CMK (cell line): ENCODE data around the gene IFT27.

Experiments
- DNase-seq: peaks from one replicate; pipeline ENCODE4 v3.0.0-alpha.2; 2010; ENCODE audit warnings: low read depth

The IFT27 gene, protein sequence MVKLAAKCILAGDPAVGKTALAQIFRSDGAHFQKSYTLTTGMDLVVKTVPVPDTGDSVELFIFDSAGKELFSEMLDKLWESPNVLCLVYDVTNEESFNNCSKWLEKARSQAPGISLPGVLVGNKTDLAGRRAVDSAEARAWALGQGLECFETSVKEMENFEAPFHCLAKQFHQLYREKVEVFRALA

DNA sequence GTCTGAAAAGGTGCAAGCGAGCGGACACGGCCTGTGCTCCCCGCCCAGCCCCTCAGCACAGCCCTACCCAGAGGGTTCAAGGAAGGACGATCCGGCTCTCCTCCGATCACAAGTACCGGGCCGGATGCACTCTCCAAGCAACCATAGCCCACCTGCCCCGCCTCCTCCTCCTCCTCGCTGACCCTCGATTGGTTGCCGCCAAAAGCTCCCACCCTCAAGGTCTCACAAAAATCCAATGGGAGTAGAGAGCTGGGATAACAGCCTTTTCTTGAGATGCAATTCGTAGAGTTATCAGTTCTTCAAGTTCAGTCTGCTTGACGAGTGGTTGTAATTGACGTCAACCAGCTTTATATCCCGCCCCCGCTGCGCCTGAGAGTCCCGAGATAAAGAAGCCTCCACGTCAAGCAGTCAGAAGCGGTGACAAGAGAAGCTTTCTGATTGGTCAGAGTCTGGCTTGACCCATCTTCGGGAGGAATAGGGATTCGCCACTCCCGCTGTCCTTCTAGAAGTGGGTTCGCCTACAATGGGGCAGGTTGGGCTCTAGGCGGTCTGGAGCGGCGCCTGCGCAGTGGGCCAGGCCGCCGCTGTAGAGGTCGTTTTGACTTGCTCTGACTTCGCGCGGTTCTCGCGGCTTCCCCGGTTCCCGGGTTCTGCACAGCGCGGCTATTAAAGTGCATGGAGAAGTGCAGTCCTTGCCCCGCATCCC is at the start of gene IFT27:
Gene IFT27 (minus strand): TSS at position 156 of the 706 bp plus-strand sequence. CDS start 412 bp downstream, outside the sequence.
- DNase-seq, result peak; percentile 99

DNA sequence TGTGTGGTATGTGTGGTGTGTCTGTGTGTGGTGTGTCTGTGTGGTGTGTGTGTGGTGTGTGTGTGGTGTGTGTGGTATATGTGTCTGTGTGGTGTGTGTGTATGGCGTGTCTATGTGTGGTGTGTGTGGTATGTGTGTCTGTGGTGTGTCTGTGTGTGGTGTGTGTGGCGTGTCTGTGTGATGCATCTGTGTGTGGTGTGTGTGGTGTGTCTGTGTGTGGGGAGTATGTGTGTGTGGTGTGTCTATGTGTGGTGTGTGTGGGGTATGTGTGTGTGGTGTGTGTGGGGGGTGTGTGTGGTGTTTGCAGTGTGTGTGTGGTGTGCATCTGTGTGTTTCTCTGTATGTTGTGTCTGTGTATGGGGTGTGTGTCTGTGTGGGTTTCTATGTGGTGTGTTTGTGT is 48.7 kb upstream of the IFT27 start:
- DNase-seq, result no peak

DNA sequence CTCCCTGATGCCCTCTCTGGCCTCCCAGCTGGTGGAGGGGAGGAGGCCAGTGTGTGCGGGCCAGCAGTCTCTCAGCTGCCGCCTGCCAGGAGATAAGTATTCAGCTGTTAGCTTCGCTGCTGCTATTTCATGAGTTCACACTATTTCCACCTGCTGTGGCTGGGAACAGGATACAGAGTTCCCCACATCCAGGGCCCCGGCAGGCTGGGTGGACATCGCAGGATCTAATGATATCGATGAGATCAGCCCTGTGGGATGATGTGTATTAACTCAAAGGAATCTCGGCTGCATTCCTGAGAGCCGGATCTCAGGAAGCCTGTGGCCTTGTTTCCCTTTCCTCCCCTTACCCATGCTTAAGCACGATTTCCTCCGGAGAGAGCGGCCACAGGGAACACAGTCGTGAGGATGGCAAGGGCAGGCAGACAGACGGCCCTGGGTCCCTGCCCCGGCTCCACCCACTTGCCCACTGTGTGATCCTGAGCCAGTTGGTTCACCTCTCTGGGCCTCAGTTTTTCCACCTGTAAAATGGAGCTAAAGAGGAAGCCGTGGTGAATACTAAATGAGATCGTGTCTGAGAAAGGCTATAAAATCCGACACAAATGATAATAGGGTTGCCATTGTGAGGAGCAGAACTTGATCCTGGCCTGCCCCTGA is 47.4 kb upstream of the IFT27 start:
- no peak for DNase-seq

DNA sequence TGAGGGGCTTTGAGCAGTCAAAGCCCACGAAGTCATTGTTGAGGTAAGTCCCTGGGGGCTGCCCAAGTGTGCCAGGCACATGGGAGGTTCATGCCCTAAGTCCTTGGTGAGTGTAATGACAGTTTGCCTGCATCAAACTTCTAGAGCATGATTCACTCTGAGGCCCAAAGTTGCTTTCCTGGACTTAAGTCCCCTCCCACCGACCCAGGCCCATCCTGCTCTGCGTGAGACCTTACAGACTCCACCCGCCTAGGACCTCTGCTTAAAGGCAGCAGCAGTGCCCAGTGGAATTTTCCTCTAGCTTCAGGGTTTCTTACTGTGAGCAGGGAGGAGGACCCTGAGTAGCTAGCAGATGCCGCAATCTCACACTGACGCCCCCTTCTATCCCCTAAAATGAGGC is 46.7 kb upstream of the IFT27 start:
- DNase-seq, result no peak

DNA sequence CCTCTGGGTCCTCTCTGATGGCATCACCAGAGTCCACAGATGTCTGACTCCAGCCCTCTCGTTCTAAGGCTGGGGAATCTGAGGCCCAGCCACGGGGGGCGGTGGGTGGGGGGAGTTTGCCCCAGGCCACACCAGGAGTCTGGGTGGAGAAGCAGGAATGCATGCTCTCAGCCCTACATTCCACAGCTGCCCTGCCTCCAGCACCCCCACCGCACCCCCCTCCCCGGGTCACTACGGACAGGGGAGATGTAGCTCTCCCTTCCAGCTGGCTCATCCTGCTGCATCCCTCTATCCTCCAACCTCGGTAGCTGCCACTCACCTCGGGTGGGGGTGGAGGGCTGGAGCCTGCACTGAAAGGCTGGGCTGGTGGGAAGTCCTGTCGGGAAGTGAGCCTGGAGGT is 43.2 kb upstream of the IFT27 start:
- no peak for DNase-seq

DNA sequence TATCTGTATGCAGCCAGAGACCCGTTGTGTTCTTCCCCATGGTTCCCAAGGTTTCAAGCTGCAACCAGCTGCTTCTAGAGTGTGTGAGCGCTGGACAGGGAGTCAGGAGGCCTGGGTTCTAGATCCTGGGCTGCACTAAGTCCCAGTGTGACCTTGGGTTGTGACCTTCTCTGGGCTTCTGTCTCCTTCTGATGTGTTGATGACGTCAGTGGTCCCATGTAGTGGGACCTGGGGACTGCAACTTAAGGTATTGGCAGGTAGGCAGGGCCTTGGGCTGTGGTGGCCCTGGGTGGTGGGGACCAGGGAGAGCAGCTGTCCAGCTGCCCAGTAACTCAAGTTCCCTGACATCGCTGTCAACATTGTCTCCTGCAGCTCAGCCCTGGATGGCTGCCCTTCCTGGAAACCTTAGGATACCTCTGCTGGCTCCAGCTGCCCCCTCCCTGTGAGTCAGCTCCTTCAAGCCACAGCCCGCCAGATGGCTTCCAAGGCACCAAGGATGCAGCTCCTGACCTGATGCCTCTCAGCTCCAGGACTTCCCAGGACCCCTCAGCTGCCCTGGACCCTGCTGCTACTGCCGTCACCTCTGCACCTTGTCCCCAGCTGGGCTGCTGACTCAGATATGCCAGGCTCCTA is 42.2 kb upstream of the IFT27 start:
- no peak for DNase-seq

DNA sequence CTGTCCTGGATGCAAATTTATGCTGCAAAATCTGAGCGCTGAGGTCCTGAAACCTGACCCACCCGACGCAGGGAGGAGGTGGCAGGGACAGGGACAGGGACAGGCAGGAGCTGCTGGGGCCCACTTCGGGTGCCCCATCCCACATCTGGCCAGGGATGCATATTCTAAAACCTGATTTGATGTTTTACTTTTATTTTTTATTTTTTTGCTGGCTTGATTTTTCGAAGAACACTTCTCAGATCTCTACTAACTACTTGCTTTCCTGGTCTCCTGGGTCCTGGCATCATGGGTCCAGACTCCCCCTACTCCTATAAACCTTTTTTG is 41.6 kb upstream of the IFT27 start:
- DNase-seq, result no peak

DNA sequence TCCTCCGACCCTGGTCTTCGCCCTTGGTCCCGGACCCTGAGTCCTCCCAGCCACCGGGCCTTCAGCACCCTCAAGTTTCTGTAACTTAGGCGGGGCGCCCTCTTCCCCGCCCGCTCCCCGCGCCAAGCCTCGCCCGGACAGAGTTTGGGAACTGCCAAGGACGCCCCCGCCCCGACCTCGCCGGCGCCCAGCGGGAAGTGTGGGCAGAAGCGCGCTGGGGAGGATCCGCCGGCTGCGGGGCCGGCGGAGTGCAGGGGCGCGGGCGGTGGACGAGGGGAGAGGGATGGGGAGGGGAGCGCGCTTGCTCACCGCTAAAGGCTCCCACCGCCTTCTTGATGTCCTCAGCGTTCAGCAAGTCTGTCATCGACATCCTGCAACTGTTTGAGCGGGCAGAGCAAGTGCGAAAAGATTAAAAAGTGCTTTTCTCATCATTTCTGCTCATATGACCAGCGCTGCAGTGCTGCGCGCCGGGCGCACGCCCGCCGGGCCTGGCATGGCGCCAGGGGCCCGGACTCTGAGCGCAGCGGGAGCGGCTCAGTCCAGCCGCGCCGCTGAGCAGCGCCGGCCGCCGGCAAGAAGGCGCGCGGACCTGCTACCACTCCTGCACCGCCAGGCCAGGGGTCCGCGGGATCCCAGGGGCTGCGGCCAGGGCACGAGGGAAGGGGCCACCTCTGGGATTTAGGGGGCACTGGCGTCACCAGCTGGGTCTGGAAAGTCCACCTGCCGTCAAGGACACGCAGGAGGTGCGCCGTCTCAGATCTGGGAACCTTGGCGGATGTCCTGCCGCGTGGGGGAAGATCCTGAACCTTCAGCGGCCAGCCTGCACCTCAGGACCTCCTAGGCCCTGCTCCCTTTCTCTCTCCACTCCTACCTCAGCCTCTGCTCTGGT is 41.0 kb upstream of the IFT27 start, which contains the start of gene PVALB:
Gene PVALB (minus strand): TSS at position 400 of the 889 bp plus-strand sequence. CDS start 30 bp downstream, at position 370.
- peak; percentile 29 for DNase-seq

DNA sequence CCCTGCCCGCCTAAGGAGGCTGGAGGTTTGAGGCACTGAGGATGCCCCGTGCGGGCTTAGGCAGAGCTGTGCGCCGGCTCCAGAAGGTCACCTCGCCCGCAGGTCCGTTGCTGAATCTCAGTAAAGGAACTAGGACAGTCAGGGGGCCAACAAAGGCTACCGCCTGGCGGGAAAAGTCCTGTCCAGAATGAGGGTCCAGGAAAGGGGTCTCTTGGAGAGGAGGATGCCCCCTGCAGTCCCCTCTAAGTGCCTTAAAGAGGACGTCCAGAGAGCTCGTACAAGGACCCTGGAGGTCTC is 40.4 kb upstream of the IFT27 start:
- DNase-seq, result no peak

DNA sequence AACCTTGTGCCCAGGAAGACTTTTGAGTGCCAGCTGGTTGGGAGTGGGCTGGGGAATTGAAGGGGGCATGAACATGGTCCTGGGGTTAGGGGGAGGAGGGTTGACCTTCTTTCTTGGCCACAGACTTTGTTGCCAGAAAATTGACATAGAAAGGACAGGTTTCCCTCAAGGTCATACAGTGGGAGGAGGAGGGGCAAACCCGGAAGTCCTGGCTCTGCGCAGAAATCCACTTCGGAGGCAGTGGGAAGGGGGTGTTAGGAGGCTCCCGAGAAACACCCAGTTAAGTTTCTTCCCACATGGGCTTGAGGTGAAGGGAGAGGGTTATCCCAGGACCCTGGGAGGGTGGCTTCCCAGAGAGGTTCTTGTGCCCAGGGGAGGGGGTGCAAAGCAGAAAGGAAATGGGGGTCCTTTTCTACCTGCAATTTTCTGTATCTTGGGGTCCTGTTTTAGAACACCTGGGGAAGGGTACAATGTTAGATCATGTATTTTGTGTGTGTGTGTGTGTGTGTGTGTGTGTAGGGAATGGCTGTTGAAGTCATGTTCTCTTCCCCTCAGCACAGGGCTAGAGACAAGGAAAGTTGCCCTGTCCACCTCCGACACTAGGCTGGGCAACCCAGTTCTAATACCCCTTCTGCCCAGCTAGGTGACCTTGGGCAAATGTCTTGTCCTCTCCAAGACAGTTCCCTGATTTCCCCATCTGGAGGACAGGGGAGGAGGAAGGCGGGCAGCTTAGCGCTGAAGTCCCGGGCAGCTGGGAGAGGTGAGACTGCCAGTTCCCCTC is 39.8 kb upstream of the IFT27 start:
- DNase-seq, result no peak

DNA sequence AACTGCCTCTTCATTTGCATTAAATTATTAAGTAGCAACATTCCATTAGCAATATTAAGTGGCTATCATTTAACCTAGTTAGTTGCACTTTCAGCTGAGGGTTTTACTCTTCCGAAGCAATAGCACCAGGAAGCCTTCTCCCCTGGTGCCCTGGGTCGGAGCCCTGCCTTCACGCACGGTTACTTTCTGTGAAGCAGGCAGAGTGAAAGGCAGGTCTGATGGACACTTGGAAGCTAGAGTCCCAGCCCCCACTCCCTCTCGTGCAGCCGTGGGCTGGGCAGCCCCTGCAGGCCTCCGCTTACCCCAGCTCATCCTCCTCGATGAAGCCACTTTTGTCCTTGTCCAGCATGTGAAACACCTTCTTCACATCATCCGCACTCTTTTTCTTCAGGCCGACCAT is 38.9 kb upstream of the IFT27 start:
- DNase-seq, result no peak

DNA sequence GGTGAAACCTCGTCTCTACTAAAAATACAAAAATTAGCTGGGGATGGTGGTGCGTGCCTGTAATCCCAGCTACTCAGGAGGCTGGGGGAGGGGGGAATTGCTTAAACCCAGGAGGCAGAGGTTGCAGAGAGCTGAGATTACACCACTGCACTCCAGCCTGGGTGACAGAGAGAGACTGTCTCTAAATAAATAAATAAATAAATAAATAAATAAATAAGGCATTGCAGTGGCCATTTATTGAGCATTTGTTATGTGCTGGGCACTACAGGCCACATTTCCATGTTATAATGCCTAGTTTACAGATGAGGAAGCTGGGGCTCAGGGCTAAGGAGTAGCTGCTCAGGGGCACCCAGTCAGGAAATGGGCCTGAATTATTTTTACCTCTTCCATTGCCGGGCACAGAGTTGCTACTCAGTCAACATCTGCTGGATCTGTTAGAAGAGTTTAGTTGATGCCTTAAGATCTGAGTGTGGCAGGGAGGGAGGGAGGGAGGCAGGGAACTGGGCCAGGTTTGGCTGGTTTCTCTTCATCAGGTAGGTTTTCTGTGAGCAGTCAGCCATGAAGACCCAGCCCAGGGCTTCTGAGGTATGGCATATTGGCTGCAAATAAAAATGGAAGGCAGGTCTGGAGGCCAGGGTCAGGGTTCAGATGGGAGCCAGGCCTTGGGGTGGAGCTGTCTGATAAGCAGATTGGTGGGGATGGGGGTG is 35.3 kb upstream of the IFT27 start:
- no peak for DNase-seq

DNA sequence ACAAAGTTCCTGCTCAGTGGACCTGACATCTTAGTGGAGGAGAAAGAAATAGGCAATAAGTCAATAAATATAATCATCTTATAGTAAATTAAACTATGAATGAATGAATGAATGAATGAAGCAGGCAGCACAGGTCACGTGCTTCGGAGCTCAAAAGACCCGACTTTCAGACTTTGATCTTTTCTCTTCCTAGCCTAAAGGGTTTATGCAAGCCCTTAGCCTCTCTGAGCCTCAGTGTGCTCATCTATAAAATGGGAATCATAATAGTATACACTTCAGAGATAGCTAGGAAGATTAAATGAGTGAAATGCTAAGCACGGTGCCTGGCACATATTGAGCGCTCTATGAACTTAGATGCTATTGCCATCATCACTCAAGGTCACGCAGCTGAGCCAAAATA is 33.4 kb upstream of the IFT27 start:
- DNase-seq, result no peak

DNA sequence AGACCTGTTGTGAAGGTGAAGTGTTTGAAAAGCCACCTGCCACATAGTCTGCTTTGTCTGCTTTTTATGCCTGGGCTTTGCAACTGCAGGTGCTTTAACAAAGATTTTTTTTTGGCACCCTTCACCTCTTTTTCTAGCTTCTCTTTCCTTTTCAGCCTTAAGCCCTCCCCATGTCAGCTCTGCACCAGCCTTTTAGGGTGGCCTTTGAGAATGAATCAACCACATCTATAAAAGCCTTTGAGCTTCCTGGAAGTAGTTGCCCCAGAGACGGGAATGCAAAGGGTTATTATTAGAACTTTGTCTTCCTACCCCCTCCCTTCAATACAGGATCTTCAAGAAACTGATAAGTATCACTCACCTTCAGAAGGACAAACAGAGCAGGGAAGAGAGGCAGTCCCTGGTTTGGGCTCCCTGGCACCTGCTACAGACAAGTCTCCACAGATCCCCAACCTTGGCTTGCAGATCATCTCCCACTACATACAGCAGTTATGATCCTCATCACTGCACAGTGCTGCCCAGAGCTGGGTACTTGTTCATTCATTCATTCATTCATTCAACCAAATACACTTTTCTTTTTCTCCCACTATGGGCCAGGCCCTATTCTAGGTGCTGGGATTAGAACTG is 32.9 kb upstream of the IFT27 start:
- DNase-seq, result no peak

DNA sequence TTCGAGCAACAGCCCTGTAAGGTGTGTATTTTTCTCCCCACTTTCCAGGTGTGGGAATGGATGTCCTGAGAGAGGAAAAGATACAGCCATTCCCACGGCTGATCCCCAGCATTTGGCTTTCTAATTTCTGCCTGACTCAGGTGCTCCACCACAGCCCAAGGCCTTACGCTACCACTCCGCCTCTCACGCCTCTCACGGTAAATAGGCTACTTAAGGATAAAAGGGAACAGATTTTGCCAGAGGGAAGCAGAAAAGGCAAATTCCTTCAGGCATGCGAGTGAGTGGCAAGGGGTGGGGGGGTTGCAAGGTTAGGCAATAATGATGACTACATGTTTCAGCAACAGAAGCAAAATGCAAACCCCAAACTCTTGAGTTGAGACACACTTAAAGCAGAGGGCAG is 31.7 kb upstream of the IFT27 start:
- DNase-seq, result no peak

DNA sequence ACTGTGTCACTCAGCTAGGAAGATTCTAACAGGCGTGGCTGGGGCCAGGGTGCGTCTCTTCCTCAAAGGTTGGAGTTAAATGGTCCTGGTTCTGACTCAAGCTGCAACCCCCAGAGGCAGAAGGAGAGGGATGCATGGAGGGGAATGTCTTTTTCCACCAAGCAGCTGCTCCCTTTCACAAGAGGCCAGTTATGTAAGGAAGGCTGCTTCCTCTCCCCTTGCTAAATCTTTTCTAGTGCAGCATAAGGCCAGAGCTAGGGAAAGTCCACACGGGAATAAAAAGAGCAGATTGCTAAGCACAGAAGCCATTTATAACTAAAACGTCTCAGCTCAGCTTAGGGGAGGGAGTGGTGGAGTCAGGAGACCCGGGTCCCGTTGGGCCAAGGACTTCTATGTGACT is 30.9 kb upstream of the IFT27 start:
- DNase-seq, result no peak

DNA sequence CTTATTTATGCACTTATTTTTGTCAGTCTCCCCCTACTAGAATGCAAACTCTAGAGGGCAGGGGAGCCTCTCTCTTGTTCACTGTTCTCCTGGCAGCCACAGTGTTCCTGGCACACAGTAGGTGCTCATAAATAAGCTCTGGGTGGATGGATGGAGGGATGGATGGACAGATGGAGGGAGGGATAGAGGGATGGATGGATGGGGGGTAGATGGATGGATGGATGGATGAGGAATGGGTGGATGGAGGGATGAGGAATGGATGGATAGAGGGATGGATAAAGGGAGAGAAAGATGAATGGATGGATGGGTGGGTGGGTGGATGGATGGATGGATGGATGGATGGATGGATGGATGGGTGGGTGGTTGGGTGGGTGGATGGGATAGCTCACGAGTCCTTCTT is 27.4 kb upstream of the IFT27 start:
- no peak for DNase-seq

DNA sequence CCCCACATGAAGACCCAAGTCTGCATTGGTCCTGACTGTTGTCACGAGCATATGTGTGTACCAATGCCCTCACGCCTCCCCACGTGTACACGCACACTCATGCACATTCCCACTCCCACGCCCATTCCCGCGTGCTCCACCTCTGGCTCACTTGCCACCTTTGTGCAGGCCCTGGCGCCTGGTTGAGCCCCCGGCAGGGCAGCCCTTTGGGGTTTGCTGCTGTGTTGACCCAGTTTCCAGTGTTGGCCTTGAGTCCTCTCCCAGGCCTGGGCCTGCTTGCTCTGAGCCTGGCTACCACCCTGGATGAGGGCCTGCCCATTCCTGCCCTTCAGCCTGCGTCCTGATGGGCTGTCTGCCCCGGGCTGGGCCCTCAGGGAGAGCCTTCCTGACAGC is 22.8 kb upstream of the IFT27 start:
- no peak for DNase-seq

DNA sequence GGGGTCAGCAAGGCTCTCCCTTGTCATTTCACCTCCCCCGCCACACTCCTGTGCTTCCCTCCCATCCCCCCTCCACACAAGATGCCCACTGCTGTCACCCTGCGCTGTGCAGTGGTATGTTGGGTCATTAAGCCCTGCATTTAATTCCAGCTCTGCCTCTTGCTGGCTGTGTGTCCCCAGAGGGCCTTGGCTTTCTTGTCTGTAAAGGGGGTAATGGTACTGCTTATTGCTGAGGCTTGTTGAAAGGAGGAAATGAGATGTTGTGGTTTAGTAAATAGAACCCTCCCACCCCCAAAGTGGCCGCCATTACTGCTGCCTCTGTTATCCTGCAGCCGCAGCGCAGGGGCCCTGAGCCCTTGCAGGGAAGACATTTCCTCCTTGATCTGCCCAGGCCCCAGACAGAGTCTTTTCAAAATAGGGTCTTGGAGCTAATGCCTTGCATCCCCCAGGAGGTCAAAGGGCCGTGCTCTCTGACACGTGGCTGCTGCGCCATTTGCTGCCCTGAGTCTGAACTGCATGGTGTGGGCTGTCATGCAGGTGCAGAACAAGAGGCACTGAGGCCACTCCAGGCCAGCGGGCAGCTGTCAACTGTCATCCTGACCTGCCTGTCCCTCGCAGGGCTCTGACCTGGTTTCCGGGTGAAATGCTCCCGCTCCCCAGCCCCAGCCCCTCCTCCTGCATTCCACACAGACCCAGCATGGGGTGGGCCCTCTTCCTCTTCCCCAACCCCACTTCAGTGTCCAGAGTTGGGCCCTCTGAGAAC is 22.2 kb upstream of the IFT27 start:
- no peak for DNase-seq

DNA sequence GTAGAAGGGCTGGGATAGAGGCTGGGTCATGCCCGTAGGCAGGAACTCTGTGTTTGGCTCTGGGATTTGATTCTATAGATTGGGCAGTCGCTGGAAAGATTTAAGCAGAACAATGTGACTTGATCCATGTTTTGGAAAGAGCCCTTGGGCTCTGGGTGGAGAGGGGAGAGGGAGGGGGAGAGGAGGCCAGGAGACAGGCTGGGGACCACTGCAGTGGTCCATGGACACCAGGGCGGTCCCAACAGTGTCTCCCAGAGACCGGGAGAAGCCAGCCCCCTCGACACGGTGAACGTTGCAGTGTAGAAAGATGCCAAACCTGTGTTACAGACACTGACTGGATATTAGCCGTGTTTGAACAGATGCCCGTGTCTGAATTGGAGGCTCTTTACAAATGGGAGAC is 21.5 kb upstream of the IFT27 start:
- no peak for DNase-seq
